ENCODE results near the gene FOSB. TPM values are rescaled to one million over a fixed set of nuclear protein-coding genes. Genes with fewer than 3 reads are reported as not detected.
A peak's percentile ranks its signal among the peaks of the same experiment; 100 is the strongest.

FOSB gene
- total RNA-seq, 1 donor from 2014 or later, result 3.6 TPM

DNA sequence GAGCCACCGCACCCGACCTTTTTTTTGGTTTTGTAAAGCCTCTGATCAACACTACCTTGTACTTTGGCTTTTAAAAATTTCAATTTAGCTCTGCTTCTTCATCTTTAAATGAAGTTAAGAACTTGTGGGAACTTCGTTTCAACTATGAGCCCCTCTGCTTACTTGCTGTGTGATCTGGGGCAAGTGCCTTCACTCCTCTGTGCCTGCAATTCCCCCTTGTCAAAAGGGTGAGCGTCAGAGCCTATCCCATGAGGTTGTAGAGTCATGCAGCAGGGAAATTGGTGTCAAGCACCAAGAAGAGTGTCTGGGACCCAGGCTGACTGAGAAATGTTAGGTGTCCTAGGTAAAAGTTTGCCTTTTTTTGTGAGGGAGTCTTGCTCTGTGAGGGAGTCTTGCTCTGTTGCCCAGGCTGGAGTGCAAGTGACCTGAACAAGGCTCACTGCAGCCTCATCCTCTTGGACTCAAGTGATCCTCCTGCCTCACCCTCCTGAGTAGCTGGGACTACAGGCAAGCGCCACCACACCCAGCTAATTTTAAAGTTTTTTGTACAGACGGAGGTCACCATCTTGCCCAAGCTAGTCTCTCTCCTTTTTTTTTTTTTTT is 45.2 kb downstream of the FOSB start:
- Histone ChIP-seq H3K36me3 (peaks cover 5% of the 10 kb centered on the region), H3K27me3 (no peaks in the 10 kb centered on the region), H3K27ac (peak overlapping the region; percentile 81), H3K4me3 (no peak overlapping the region), H3K4me1 (peaks cover 50% of the 10 kb centered on the region), H3K9me3 (no peaks in the 10 kb centered on the region)
- TF ChIP-seq, protein P1, sequence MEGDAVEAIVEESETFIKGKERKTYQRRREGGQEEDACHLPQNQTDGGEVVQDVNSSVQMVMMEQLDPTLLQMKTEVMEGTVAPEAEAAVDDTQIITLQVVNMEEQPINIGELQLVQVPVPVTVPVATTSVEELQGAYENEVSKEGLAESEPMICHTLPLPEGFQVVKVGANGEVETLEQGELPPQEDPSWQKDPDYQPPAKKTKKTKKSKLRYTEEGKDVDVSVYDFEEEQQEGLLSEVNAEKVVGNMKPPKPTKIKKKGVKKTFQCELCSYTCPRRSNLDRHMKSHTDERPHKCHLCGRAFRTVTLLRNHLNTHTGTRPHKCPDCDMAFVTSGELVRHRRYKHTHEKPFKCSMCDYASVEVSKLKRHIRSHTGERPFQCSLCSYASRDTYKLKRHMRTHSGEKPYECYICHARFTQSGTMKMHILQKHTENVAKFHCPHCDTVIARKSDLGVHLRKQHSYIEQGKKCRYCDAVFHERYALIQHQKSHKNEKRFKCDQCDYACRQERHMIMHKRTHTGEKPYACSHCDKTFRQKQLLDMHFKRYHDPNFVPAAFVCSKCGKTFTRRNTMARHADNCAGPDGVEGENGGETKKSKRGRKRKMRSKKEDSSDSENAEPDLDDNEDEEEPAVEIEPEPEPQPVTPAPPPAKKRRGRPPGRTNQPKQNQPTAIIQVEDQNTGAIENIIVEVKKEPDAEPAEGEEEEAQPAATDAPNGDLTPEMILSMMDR (IDR thresholded peaks at IDR 0.05), result no peak
- DNase-seq (no peak), ATAC-seq (no peak)
- intact Hi-C loops (cut with DNase I), result no loop called here

DNA sequence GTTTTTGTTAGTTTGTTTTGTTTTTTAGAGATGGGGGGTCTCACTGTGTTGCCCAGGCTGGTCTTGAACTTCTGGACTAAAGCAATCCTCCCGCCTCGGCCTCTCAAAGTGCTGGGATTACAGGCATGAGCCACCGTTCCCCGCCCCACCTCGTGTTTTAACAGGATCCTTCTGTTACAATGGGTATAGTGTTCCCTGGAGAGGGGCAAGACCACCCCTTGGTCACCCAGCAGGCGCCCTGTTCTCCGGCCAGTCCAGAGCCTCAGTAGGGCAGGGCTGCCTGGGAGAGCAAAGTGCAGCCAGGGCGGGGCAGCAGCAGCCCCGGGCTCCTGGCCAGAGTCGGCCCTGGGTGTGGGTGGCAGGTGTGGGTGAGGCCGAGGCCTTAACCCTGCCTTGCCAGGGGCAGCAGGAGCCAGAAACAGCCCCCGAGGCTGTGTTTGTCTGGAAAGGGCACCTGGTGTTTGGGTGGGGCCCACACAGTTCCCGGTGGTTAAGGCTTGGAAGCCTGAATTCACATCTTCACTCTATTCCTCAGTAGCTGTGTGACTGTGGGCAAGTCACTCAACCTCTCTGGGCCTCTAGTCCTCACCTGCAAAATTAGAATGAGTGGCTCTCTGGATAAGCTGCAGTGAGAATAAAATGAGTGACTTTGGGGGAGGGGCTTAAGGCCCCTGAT is 46.7 kb downstream of the FOSB start:
- intact Hi-C loops (cut with DNase I), result no loop called here
- ATAC-seq (peak; percentile 76), DNase-seq (peak; percentile 83)
- peaks cover 19% of the 10 kb centered on the region for H3K36me3 ChIP-seq
- TF ChIP-seq, protein P1 (IDR thresholded peaks at IDR 0.05), result no peak
- H3K27me3 ChIP-seq, result no peaks in the 10 kb centered on the region
- peaks cover 49% of the 10 kb centered on the region for H3K4me1 ChIP-seq
- H3K9me3 ChIP-seq, result no peaks in the 10 kb centered on the region
- peak overlapping the region; percentile 8 for H3K4me3 ChIP-seq
- H3K27ac ChIP-seq, result peak overlapping the region; percentile 81

DNA sequence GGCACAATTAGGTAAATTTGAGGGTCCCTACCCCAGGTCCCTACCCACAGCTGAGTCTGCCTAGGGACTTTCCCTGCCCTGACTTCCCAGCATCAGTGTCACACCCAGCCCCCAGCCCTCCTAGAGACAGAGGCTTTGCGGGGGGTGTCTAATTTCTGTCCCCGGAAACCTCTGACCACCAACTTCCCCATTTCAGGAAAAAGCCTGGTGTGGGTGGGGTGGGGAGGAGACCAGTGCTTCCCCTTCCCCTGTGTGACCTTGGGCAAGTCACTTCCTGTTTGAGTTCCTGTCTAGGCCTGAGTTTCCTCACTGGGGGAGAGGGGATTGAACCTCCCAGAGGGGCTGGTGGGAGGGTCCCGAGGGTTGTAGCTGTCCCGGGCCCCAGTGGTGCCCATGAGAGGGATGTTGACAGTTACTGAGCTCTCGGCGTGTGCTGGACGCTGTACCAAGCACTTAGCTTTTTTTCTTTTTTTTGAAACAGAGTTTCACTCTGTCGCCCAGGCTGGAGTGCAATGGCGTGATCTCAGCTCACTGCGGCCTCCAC is 47.4 kb downstream of the FOSB start:
- Histone ChIP-seq H3K4me1 (peaks cover 43% of the 10 kb centered on the region), H3K27ac (peak overlapping the region; percentile 81), H3K27me3 (no peaks in the 10 kb centered on the region), H3K4me3 (no peak overlapping the region), H3K9me3 (no peaks in the 10 kb centered on the region), H3K36me3 (peaks cover 24% of the 10 kb centered on the region)
- intact Hi-C loops (cut with DNase I), result no loop called here
- ATAC-seq, result peak; percentile 82
- DNase-seq, result peak; percentile 74
- TF ChIP-seq, protein P1 (IDR thresholded peaks at IDR 0.05), result no peak

DNA sequence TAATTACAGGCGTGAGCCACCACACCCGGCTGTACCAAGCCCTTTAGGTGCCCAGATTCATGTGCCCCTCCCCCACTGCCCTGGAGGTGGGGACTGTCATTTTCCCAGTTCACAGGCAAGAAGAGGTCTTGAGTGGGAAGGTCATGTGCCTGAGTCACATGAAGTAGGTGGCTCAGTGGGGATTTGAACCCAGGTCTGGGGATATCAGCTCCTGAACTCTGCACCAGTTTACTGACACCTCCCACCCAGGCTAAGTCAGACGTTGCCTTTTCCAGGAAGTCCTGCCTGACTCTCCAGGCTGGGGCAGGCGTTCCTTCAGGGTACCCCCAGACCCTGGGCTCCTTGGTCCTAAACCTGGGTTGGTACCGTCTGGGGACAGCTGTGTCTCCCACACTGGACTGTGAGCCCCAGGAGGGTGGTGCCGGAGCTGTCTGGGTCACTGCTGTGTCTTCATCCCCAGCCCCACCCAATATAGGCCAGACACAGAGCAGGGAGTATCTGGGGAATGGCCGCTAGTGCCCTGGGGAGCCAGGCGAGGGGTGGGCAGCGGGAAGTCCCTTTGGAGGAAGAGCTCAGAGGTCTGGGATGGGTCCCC is 48.1 kb downstream of the FOSB start:
- peaks cover 37% of the 10 kb centered on the region for H3K4me1 ChIP-seq
- no peaks in the 10 kb centered on the region for H3K9me3 ChIP-seq
- no peak overlapping the region for H3K4me3 ChIP-seq
- peak overlapping the region; percentile 81 for H3K27ac ChIP-seq
- TF ChIP-seq, protein P1 (IDR thresholded peaks at IDR 0.05), result no peak
- ATAC-seq (peak; percentile 69), DNase-seq (peak; percentile 80)
- H3K36me3 ChIP-seq, result peaks cover 31% of the 10 kb centered on the region
- intact Hi-C loops (cut with DNase I), result no loop called here
- no peaks in the 10 kb centered on the region for H3K27me3 ChIP-seq

DNA sequence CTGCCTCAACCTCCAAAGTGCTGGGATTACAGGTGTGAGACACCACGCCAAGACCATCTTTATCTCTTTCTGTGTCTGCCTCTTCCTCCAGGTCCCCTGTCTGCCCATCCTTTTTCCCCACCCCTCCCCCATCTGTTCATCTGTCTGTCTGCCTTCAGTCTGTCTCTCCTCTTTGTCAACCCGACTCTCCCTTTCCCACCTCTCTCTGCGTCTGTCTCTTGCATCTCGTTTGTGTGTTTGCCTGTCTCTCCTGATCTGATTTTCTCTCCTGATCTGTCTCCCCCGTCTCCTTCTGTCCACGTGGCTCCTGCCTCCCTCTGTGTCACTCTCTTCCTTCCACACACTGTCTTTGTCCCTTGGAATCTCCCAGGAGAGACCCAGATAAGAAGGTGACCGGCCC is 49.4 kb downstream of the FOSB start:
- Histone ChIP-seq H3K27ac (no peak overlapping the region), H3K9me3 (no peaks in the 10 kb centered on the region), H3K36me3 (peaks cover 44% of the 10 kb centered on the region), H3K4me3 (no peak overlapping the region), H3K4me1 (peaks cover 23% of the 10 kb centered on the region), H3K27me3 (no peaks in the 10 kb centered on the region)
- ATAC-seq (no peak), DNase-seq (no peak)
- TF ChIP-seq, protein P1 (IDR thresholded peaks at IDR 0.05), result no peak
- intact Hi-C loops (cut with DNase I), result no loop called here
